ENCODE data around the gene MINPP1. TPM values are rescaled to one million over a fixed set of nuclear protein-coding genes. Genes with fewer than 3 reads are reported as not detected.

MINPP1 gene
- total and polyA plus RNA-seq, 2 experiments from 2014 or later: 46.0 to 56.1 TPM

- Histone ChIP-seq H3K36me3 (replicated peaks; ENCODE audit: insufficient read depth, low read depth) (no peaks in the 10 kb centered on the region), H3K4me1 (ENCODE audit: insufficient read depth) (peaks cover 14% of the 10 kb centered on the region), H4K20me1 (ENCODE audit: insufficient read depth, poor library complexity, severe bottlenecking) (no peaks in the 10 kb centered on the region), H3K4me3 (no peak overlapping the region), H2AFZ (no peak overlapping the region), H3K9me2 (replicated peaks; ENCODE audit: insufficient read depth) (no peaks in the 10 kb centered on the region), H3K79me2 (no peaks in the 10 kb centered on the region), H3K9me3 (ENCODE audit: low read depth) (no peaks in the 10 kb centered on the region), H3K4me2 (no peak overlapping the region), H3K27me3 (no peaks in the 10 kb centered on the region), H3K27ac (no peak overlapping the region)
- 70% methylated on average over 1 of the region's 1 CpG for WGBS (ENCODE audit: low lambda C conversion rate, missing lambda C conversion rate)
- TF ChIP-seq EZH2 (IDR thresholded peaks at IDR 0.05; ENCODE audit: borderline replicate concordance) (no peak), EZH2phosphoT487 (IDR thresholded peaks at IDR 0.05; ENCODE audit: low read depth, severe bottlenecking, unreplicated experiment) (no peak)
- TF ChIP-seq, protein P1, sequence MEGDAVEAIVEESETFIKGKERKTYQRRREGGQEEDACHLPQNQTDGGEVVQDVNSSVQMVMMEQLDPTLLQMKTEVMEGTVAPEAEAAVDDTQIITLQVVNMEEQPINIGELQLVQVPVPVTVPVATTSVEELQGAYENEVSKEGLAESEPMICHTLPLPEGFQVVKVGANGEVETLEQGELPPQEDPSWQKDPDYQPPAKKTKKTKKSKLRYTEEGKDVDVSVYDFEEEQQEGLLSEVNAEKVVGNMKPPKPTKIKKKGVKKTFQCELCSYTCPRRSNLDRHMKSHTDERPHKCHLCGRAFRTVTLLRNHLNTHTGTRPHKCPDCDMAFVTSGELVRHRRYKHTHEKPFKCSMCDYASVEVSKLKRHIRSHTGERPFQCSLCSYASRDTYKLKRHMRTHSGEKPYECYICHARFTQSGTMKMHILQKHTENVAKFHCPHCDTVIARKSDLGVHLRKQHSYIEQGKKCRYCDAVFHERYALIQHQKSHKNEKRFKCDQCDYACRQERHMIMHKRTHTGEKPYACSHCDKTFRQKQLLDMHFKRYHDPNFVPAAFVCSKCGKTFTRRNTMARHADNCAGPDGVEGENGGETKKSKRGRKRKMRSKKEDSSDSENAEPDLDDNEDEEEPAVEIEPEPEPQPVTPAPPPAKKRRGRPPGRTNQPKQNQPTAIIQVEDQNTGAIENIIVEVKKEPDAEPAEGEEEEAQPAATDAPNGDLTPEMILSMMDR (IDR thresholded peaks at IDR 0.05; ENCODE audit: poor library complexity): no peak
- no peak for DNase-seq (ENCODE audit: low spot score)
Measured at GRCh38 chr10:87594181-87594580, 89.5 kb downstream of the MINPP1 start.

- no peaks in the 10 kb centered on the region for H3K9me2 ChIP-seq (replicated peaks; ENCODE audit: insufficient read depth)
- 83% methylated on average over 2 of the region's 2 CpGs for WGBS (ENCODE audit: low lambda C conversion rate, missing lambda C conversion rate)
- no peaks in the 10 kb centered on the region for H3K36me3 ChIP-seq (replicated peaks; ENCODE audit: insufficient read depth, low read depth)
- no peak overlapping the region for H3K27ac ChIP-seq
- H3K4me3 ChIP-seq: no peak overlapping the region
- DNase-seq (ENCODE audit: low spot score): no peak
- TF ChIP-seq, protein P1 (IDR thresholded peaks at IDR 0.05; ENCODE audit: poor library complexity): no peak
- no peak for TF ChIP-seq EZH2phosphoT487 (IDR thresholded peaks at IDR 0.05; ENCODE audit: low read depth, severe bottlenecking, unreplicated experiment)
- no peak for TF ChIP-seq EZH2 (IDR thresholded peaks at IDR 0.05; ENCODE audit: borderline replicate concordance)
- H4K20me1 ChIP-seq (ENCODE audit: insufficient read depth, poor library complexity, severe bottlenecking): no peaks in the 10 kb centered on the region
- no peak overlapping the region for H2AFZ ChIP-seq
- no peaks in the 10 kb centered on the region for H3K79me2 ChIP-seq
- no peaks in the 10 kb centered on the region for H3K9me3 ChIP-seq (ENCODE audit: low read depth)
- no peaks in the 10 kb centered on the region for H3K27me3 ChIP-seq
- H3K4me1 ChIP-seq (ENCODE audit: insufficient read depth): peaks cover 9% of the 10 kb centered on the region
- no peak overlapping the region for H3K4me2 ChIP-seq
Measured at GRCh38 chr10:87594864-87595263, 90.2 kb downstream of the MINPP1 start.

- Histone ChIP-seq H3K4me3 (no peak overlapping the region), H3K4me2 (no peak overlapping the region), H3K27me3 (no peaks in the 10 kb centered on the region), H2AFZ (no peak overlapping the region), H3K4me1 (ENCODE audit: insufficient read depth) (peaks cover 2% of the 10 kb centered on the region), H3K9me3 (ENCODE audit: low read depth) (no peaks in the 10 kb centered on the region), H3K9me2 (replicated peaks; ENCODE audit: insufficient read depth) (no peaks in the 10 kb centered on the region), H4K20me1 (ENCODE audit: insufficient read depth, poor library complexity, severe bottlenecking) (no peaks in the 10 kb centered on the region), H3K27ac (no peak overlapping the region), H3K79me2 (no peaks in the 10 kb centered on the region), H3K36me3 (replicated peaks; ENCODE audit: insufficient read depth, low read depth) (no peaks in the 10 kb centered on the region)
- no peak for TF ChIP-seq EZH2 (IDR thresholded peaks at IDR 0.05; ENCODE audit: borderline replicate concordance)
- TF ChIP-seq EZH2phosphoT487 (IDR thresholded peaks at IDR 0.05; ENCODE audit: low read depth, severe bottlenecking, unreplicated experiment): no peak
- TF ChIP-seq, protein P1 (IDR thresholded peaks at IDR 0.05; ENCODE audit: poor library complexity): no peak
- WGBS (ENCODE audit: low lambda C conversion rate, missing lambda C conversion rate): 89% methylated on average over 1 of the region's 1 CpG
- no peak for DNase-seq (ENCODE audit: low spot score)
Measured at GRCh38 chr10:87596351-87596750, 91.7 kb downstream of the MINPP1 start.

GRCh38 chr10:87598700-87599099, 94.0 kb downstream of the MINPP1 start:
- Histone ChIP-seq H3K36me3 (replicated peaks; ENCODE audit: insufficient read depth, low read depth) (no peaks in the 10 kb centered on the region), H2AFZ (no peak overlapping the region), H3K9me2 (replicated peaks; ENCODE audit: insufficient read depth) (no peaks in the 10 kb centered on the region), H3K9me3 (ENCODE audit: low read depth) (no peaks in the 10 kb centered on the region), H3K27ac (no peak overlapping the region), H3K27me3 (no peaks in the 10 kb centered on the region), H3K4me3 (no peak overlapping the region), H4K20me1 (ENCODE audit: insufficient read depth, poor library complexity, severe bottlenecking) (no peaks in the 10 kb centered on the region), H3K4me2 (no peak overlapping the region), H3K4me1 (ENCODE audit: insufficient read depth) (no peaks in the 10 kb centered on the region), H3K79me2 (no peaks in the 10 kb centered on the region)
- TF ChIP-seq EZH2phosphoT487 (IDR thresholded peaks at IDR 0.05; ENCODE audit: low read depth, severe bottlenecking, unreplicated experiment) (no peak), EZH2 (IDR thresholded peaks at IDR 0.05; ENCODE audit: borderline replicate concordance) (no peak)
- TF ChIP-seq, protein P1 (IDR thresholded peaks at IDR 0.05; ENCODE audit: poor library complexity): no peak
- no peak for DNase-seq (ENCODE audit: low spot score)
- 78% methylated on average over 8 of the region's 8 CpGs for WGBS (ENCODE audit: low lambda C conversion rate, missing lambda C conversion rate)

All from hepatocyte (in vitro differentiated cells).